ENCODE measurements around the gene MTMR12.
"Not testable (repeated sequence)": the region's sequence is repeated elsewhere in the genome, so short reads cannot be mapped to it uniquely, and the experiment has no call there.

The MTMR12 gene

GRCh38 chr5:32319926-32320543 is 7.3 kb upstream of the MTMR12 start:
- no peak for TF ChIP-seq CTCF (IDR thresholded peaks at IDR 0.05; ENCODE audit: insufficient read depth, low read depth, low read length, missing control alignments)
- DNase-seq (ENCODE audit: low read depth): no peak

GRCh38 chr5:32319392-32319791 is 6.7 kb upstream of the MTMR12 start:
- no peak overlapping the region for H3K4me3 ChIP-seq (ENCODE audit: low read depth, low read length)
- TF ChIP-seq CTCF (IDR thresholded peaks at IDR 0.05; ENCODE audit: insufficient read depth, low read depth, low read length, missing control alignments): no peak
- no peak for DNase-seq (ENCODE audit: low read depth)

More at GRCh38 chr5:32319926-32320543, 7.3 kb upstream of the MTMR12 start:
- H3K4me3 ChIP-seq (ENCODE audit: low read depth, low read length): no peak overlapping the region

GRCh38 chr5:32317041-32317440 is 4.3 kb upstream of the MTMR12 start:
- DNase-seq (ENCODE audit: low read depth): no peak
- no peak overlapping the region for H3K4me3 ChIP-seq (ENCODE audit: low read depth, low read length)
- no peak for TF ChIP-seq CTCF (IDR thresholded peaks at IDR 0.05; ENCODE audit: insufficient read depth, low read depth, low read length, missing control alignments)

- DNase-seq (ENCODE audit: low read depth): no peak
- no peak overlapping the region for H3K4me3 ChIP-seq (ENCODE audit: low read depth, low read length)
- no peak for TF ChIP-seq CTCF (IDR thresholded peaks at IDR 0.05; ENCODE audit: insufficient read depth, low read depth, low read length, missing control alignments)
These were observed 2.7 kb upstream of the MTMR12 start for GRCh38 chr5:32315221-32316014.

GRCh38 chr5:32314658-32315057 is 1.9 kb upstream of the MTMR12 start:
- H3K4me3 ChIP-seq (ENCODE audit: low read depth, low read length): no peak overlapping the region
- no peak for TF ChIP-seq CTCF (IDR thresholded peaks at IDR 0.05; ENCODE audit: insufficient read depth, low read depth, low read length, missing control alignments)
- no peak for DNase-seq (ENCODE audit: low read depth)

- not testable (repeated sequence) for DNase-seq (ENCODE audit: low read depth); H3K4me3 ChIP-seq (ENCODE audit: low read depth, low read length)
These were observed 1.4 kb upstream of the MTMR12 start for GRCh38 chr5:32314152-32314488.

- no peak for TF ChIP-seq CTCF (IDR thresholded peaks at IDR 0.05; ENCODE audit: insufficient read depth, low read depth, low read length, missing control alignments)
- H3K4me3 ChIP-seq (ENCODE audit: low read depth, low read length): peak overlapping the region; percentile 66
- DNase-seq (ENCODE audit: low read depth): peak; percentile 75
These were observed 543 bp downstream of the MTMR12 start for GRCh38 chr5:32312197-32312594.
